KMS-11 (cell line): ENCODE data around the gene PDE6A.
A peak's percentile ranks its signal among the peaks of the same experiment; 100 is the strongest.

Source experiments
- H2AFZ ChIP-seq: fragments of 200-600 bp; sonication (generic); 2 replicates; pipeline ENCODE4 v1.6.1; 2016; ENCODE audit warnings: antibody characterized with exemption, mixed run types, low read depth
- H3K27ac ChIP-seq: fragments of 200-600 bp; sonication (generic); 2 replicates; pipeline ENCODE4 v1.6.1; 2016; ENCODE audit warnings: mild to moderate bottlenecking, mixed run types
- H3K27me3 ChIP-seq: fragments of 200-600 bp; sonication (generic); 2 replicates; pipeline ENCODE4 v1.6.1; 2017; ENCODE audit warnings: mild to moderate bottlenecking, low read depth, mixed run types, moderate library complexity; ENCODE audit not compliant: insufficient read depth
- H3K36me3 ChIP-seq: fragments of 200-600 bp; sonication (generic); 2 replicates; pipeline ENCODE4 v1.6.1; 2017; ENCODE audit warnings: mild to moderate bottlenecking, mixed run types; ENCODE audit not compliant: insufficient read depth
- H3K4me1 ChIP-seq: fragments of 200-600 bp; sonication (generic); 2 replicates; pipeline ENCODE4 v1.6.1; 2016; ENCODE audit warnings: mild to moderate bottlenecking, low read depth, mixed run types; ENCODE audit not compliant: poor library complexity, severe bottlenecking
- H3K4me2 ChIP-seq: fragments of 200-600 bp; sonication (generic); 2 replicates; pipeline ENCODE4 v1.7.0; 2016; ENCODE audit warnings: mild to moderate bottlenecking, mixed run types
- H3K4me3 ChIP-seq: fragments of 200-600 bp; sonication (generic); IDR thresholded peaks from 2 replicates; pipeline ENCODE4 v1.6.1; 2017; ENCODE audit warnings: low read depth, low read length, mixed read lengths; ENCODE audit not compliant: insufficient read depth
- H3K79me2 ChIP-seq: fragments of 200-600 bp; sonication (generic); 2 replicates; pipeline ENCODE4 v1.6.1; 2016; ENCODE audit warnings: low read depth, mixed run types; ENCODE audit not compliant: insufficient read depth
- H3K9ac ChIP-seq: fragments of 200-600 bp; sonication (generic); 2 replicates; pipeline ENCODE4 v1.6.1; 2016; ENCODE audit warnings: mild to moderate bottlenecking, mixed run types
- H4K20me1 ChIP-seq: fragments of 200-600 bp; sonication (generic); 2 replicates; pipeline ENCODE4 v1.6.1; 2016; ENCODE audit warnings: mild to moderate bottlenecking, mixed run types; ENCODE audit not compliant: insufficient read depth
- TF ChIP-seq, protein P1 (sequence below): fragments of 200-600 bp; sonication (generic); conservative IDR thresholded peaks from 2 replicates; pipeline ENCODE4 v1.6.1; 2017; ENCODE audit warnings: low read depth, mild to moderate bottlenecking, antibody characterized with exemption, low read length, moderate library complexity, mixed read lengths

Gene PDE6A

DNA sequence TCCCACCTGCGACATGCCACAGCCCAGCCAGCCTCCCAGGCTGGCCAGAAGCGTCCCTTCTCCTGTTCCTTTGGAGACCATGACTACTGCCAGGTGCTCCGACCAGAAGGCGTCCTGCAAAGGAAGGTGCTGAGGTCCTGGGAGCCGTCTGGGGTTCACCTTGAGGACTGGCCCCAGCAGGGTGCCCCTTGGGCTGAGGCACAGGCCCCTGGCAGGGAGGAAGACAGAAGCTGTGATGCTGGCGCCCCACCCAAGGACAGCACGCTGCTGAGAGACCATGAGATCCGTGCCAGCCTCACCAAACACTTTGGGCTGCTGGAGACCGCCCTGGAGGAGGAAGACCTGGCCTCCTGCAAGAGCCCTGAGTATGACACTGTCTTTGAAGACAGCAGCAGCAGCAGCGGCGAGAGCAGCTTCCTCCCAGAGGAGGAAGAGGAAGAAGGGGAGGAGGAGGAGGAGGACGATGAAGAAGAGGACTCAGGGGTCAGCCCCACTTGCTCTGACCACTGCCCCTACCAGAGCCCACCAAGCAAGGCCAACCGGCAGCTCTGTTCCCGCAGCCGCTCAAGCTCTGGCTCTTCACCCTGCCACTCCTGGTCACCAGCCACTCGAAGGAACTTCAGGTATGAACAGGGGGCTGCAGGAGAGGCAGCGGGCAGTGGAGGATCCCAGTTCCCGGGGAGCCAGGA is 108.0 kb downstream of the PDE6A start:
- peaks cover under 1% of the 10 kb centered on the region for H3K4me1 ChIP-seq
- H4K20me1 ChIP-seq = no peaks in the 10 kb centered on the region
- H3K4me3 ChIP-seq = no peak overlapping the region
- TF ChIP-seq, protein P1, sequence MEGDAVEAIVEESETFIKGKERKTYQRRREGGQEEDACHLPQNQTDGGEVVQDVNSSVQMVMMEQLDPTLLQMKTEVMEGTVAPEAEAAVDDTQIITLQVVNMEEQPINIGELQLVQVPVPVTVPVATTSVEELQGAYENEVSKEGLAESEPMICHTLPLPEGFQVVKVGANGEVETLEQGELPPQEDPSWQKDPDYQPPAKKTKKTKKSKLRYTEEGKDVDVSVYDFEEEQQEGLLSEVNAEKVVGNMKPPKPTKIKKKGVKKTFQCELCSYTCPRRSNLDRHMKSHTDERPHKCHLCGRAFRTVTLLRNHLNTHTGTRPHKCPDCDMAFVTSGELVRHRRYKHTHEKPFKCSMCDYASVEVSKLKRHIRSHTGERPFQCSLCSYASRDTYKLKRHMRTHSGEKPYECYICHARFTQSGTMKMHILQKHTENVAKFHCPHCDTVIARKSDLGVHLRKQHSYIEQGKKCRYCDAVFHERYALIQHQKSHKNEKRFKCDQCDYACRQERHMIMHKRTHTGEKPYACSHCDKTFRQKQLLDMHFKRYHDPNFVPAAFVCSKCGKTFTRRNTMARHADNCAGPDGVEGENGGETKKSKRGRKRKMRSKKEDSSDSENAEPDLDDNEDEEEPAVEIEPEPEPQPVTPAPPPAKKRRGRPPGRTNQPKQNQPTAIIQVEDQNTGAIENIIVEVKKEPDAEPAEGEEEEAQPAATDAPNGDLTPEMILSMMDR = no peak
- no peak overlapping the region for H2AFZ ChIP-seq
- no peak overlapping the region for H3K9ac ChIP-seq
- no peaks in the 10 kb centered on the region for H3K36me3 ChIP-seq
- no peak overlapping the region for H3K27ac ChIP-seq
- H3K4me2 ChIP-seq = no peak overlapping the region
- H3K79me2 ChIP-seq = no peaks in the 10 kb centered on the region
- no peaks in the 10 kb centered on the region for H3K27me3 ChIP-seq

DNA sequence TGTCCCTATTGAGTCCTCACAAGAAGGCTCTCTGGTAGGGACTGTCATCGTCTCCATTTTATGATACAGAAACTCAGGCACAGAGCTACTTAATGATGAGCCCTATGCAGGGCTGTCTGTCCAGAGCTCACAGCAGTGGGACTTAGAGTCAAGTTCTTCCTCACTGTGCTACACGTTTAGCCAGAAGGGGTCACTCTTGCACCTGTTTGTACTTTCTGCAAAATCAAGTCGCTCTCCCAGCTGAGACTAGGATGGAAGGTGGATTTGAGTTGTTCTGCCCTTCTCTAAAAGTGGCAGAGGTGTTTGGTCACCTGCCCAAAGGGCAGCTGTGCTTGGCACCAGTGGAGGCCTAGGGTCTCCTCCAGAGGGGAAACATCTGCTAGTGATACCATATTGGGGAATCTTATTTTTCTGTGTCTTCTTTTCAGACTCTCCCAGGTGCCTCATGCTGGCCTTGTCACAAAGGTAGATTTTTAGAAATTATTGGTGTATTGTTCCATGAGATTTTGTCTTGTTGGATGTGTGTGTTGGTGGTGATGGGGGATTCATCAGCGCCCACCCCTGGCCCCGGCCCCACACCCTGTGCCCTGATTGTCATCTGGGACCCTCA is 110.2 kb downstream of the PDE6A start:
- Histone ChIP-seq H3K36me3 (no peaks in the 10 kb centered on the region), H3K4me3 (no peak overlapping the region), H3K4me2 (no peak overlapping the region), H4K20me1 (no peaks in the 10 kb centered on the region), H3K27ac (no peak overlapping the region), H3K9ac (no peak overlapping the region), H3K27me3 (no peaks in the 10 kb centered on the region), H2AFZ (no peak overlapping the region), H3K4me1 (peaks cover 10% of the 10 kb centered on the region), H3K79me2 (no peaks in the 10 kb centered on the region)
- TF ChIP-seq, protein P1 = peak; percentile 65

DNA sequence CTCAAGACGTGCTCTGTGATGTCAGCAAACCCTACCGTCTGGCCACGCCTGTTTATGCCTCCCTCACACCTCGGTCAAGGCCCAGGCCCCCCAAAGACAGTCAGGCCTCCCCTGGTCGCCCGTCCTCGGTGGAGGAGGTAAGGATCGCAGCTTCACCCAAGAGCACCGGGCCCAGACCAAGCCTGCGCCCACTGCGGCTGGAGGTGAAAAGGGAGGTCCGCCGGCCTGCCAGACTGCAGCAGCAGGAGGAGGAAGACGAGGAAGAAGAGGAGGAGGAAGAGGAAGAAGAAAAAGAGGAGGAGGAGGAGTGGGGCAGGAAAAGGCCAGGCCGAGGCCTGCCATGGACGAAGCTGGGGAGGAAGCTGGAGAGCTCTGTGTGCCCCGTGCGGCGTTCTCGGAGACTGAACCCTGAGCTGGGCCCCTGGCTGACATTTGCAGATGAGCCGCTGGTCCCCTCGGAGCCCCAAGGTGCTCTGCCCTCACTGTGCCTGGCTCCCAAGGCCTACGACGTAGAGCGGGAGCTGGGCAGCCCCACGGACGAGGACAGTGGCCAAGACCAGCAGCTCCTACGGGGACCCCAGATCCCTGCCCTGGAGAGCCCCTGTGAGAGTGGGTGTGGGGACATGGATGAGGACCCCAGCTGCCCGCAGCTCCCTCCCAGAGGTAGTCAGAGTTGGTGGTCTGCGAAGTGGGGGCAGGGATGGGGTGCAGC is 111.3 kb downstream of the PDE6A start:
- TF ChIP-seq, protein P1 = no peak
- Histone ChIP-seq H3K79me2 (no peaks in the 10 kb centered on the region), H3K4me1 (peaks cover 10% of the 10 kb centered on the region), H3K4me3 (no peak overlapping the region), H2AFZ (no peak overlapping the region), H3K9ac (no peak overlapping the region), H3K27ac (no peak overlapping the region), H3K4me2 (no peak overlapping the region), H3K36me3 (no peaks in the 10 kb centered on the region), H4K20me1 (no peaks in the 10 kb centered on the region), H3K27me3 (no peaks in the 10 kb centered on the region)

DNA sequence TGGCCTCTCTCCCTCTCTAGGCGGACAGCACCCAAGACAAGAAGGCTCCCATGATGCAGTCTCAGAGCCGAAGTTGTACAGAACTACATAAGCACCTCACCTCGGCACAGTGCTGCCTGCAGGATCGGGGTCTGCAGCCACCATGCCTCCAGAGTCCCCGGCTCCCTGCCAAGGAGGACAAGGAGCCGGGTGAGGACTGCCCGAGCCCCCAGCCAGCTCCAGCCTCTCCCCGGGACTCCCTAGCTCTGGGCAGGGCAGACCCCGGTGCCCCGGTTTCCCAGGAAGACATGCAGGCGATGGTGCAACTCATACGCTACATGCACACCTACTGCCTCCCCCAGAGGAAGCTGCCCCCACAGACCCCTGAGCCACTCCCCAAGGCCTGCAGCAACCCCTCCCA is 112.0 kb downstream of the PDE6A start:
- Histone ChIP-seq H4K20me1 (no peaks in the 10 kb centered on the region), H3K36me3 (no peaks in the 10 kb centered on the region), H3K9ac (no peak overlapping the region), H3K79me2 (no peaks in the 10 kb centered on the region), H3K27me3 (no peaks in the 10 kb centered on the region), H2AFZ (no peak overlapping the region), H3K4me1 (peaks cover 10% of the 10 kb centered on the region), H3K4me2 (no peak overlapping the region), H3K4me3 (no peak overlapping the region), H3K27ac (no peak overlapping the region)
- TF ChIP-seq, protein P1 = no peak
